Ovary (tissue), 9 donors: ENCODE results near the gene OR6N1. TPM values are rescaled to one million over a fixed set of nuclear protein-coding genes. Genes with fewer than 3 reads are reported as not detected.

Source experiments
- DNase-seq, 5 donors: peaks; one replicate each; pipeline ENCODE4 v3.0.0-alpha.2; 2019 to 2020
- H3K27ac ChIP-seq, 2 donors: fragments of 200-600 bp; one replicate each; pipeline versions ENCODE4 v1.5.1 to v1.8.0; 2019 to 2022
- H3K27me3 ChIP-seq: fragments of 200-600 bp; one replicate; pipeline ENCODE4 v1.8.0; 2022
- H3K36me3 ChIP-seq: fragments of 200-600 bp; sonication (generic); one replicate; pipeline ENCODE4 v1.5.1; 2019
- H3K4me1 ChIP-seq: one replicate; pipeline ENCODE4 v1.8.1; 2013; ENCODE audit warnings: mild to moderate bottlenecking, moderate library complexity; ENCODE audit not compliant: insufficient read depth
- H3K4me3 ChIP-seq: fragments of 200-600 bp; sonication (generic); one replicate; pipeline ENCODE4 v1.5.1; 2017
- H3K9me3 ChIP-seq, 2 donors: fragments of 200-600 bp in 1 of 2; sonication (generic) in 1 of 2; one replicate each; pipeline versions ENCODE4 v1.5.1 to v1.8.1; 2013 to 2019; ENCODE audit warnings: mild to moderate bottlenecking in 1 of 2, moderate library complexity in 1 of 2
- EP300 ChIP-seq: sonication (generic); formaldehyde crosslinking; IDR thresholded peaks from one replicate; pipeline ENCODE4 v1.6.1; 2017; ENCODE audit warnings: antibody characterized with exemption
- POLR2A ChIP-seq: fragments of 450-650 bp; IDR thresholded peaks from one replicate; pipeline ENCODE4 v1.6.1; 2017; ENCODE audit warnings: antibody characterized with exemption, mild to moderate bottlenecking, moderate library complexity
- WGBS, 3 donors: extraction: QIAGEN DNeasy Blood & Tissue Kit in 1 of 3; methylation state at CpG; one replicate each; pipeline versions ENCODE4 v1.1.5 to v1.1.7; 2013 to 2017; 5-methylcytosine and 5-hydroxymethylcytosine counted together
- intact Hi-C, 4 donors: fragments of 100-400 bp; cut with DNase I; formaldehyde crosslinking; loops; one replicate each; pipeline versions ENCODE4 v1.11.0 to v1.15.1; 2022 to 2023
- polyA plus RNA-seq, 2 donors: library from polyadenylated mRNA; stranded (reverse); fragments of 200-250 nt in 1 of 2; fragments of 350-450 nt in 1 of 2; fragmentation: Illumina TruSeq in 1 of 2; extraction: RNeasy Lipid Tissue Mini Kit (QIAGEN cat#74804) in 1 of 2; gene quantifications; one replicate each; pipeline ENCODE4 v1.2.3, GENCODE V29; 2013 to 2014
- total RNA-seq, 7 donors: library from RNA; depleted of rRNA in 2 of 7; stranded (reverse); fragments of >200 nt in 2 of 7; fragmentation: NEBNext Ultra II Directional in 3 of 7; extraction: Animal tissue kit (Norgen Biotek cat#: 25700) in 3 of 7; gene quantifications; one replicate each; pipeline versions ENCODE4 v1.1.0 to v1.2.4, GENCODE V29; 2016 to 2023
- TF ChIP-seq, protein P1 (sequence below), 3 donors: fragments of 450-650 bp in 2 of 3; fragments of 200-600 bp in 1 of 3; IDR thresholded peaks; one replicate each; pipeline versions ENCODE4 v1.5.1 to v1.8.0; 2016 to 2022; ENCODE audit warnings: antibody characterized with exemption in 3 of 3, mild to moderate bottlenecking in 1 of 3
- donor health status: DM: no; HTN: no; CAD: no; lungs with moderate emphysema.
- donor health status: DM: no; HTN: no; CAD: no.
- donor health status: Bipolar disorder and iron deficiency.
- donor health status: DM: yes; HTN: yes; CAD: no.
- donor health status: DM: no; HTN: no; CAD: no.
- donor health status: DM: yes; HTN: yes; CAD: no.

OR6N1 gene
- total and polyA plus RNA-seq, 9 donors = not detected

DNA sequence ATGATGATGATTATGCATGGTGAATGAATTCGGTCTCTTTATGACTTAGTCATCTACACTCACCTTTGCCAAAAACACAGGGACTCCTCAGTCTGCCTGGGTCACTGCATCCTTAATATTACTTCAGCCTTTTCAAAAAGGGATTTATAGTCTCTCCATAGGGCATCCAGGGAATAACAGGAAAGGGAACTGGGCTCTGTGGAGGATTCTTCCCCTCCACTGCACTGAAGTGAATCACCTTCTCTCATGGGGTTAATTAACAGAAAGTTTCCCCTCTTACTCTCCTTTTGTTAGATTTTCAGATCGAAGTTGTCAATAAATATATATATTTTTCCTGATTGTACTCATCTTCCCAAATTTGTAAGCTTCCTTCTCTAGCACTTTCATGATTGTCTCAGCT, 51.4 kb downstream of the OR6N1 start, which contains the start of gene OR6K3:
Gene OR6K3 (minus strand): TSS at position 101 of the 400 bp plus-strand sequence. CDS start 2,605 bp downstream, outside the sequence.
- Histone ChIP-seq H3K36me3 (no peaks in the 10 kb centered on the region), H3K9me3 (no peaks in the 10 kb centered on the region), H3K4me1 (no peaks in the 10 kb centered on the region), H3K27me3 (no peaks in the 10 kb centered on the region), H3K27ac (no peak within 1 kb of the TSS), H3K4me3 (no peak within 1 kb of the TSS)
- no peak for TF ChIP-seq POLR2A
- TF ChIP-seq, protein P1, sequence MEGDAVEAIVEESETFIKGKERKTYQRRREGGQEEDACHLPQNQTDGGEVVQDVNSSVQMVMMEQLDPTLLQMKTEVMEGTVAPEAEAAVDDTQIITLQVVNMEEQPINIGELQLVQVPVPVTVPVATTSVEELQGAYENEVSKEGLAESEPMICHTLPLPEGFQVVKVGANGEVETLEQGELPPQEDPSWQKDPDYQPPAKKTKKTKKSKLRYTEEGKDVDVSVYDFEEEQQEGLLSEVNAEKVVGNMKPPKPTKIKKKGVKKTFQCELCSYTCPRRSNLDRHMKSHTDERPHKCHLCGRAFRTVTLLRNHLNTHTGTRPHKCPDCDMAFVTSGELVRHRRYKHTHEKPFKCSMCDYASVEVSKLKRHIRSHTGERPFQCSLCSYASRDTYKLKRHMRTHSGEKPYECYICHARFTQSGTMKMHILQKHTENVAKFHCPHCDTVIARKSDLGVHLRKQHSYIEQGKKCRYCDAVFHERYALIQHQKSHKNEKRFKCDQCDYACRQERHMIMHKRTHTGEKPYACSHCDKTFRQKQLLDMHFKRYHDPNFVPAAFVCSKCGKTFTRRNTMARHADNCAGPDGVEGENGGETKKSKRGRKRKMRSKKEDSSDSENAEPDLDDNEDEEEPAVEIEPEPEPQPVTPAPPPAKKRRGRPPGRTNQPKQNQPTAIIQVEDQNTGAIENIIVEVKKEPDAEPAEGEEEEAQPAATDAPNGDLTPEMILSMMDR (IDR thresholded peaks at IDR 0.05) = no peak
- no peak for TF ChIP-seq EP300
- 78 to 81% (median 80%) methylated on average over 2 of the region's 2 CpGs for WGBS, 3 donors
- intact Hi-C loops = no loop called here
- no peak for DNase-seq

DNA sequence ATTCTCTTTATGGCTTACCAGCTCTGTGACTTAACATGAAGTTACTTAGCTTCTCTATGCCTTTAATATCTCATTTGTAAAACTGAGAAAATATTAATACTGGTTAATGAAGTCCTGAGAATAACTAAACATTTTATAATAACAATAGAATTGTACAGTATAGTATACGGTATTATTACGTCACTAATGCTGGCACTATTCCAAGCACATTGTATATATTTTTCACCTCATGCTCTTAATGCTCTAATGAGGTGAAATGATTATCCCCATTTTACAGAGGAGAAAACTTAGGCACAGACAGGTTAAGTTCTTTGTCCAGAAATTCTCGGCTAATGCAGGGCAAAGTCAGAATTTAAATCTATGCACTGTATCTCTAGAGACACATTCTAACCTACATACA, 52.3 kb downstream of the OR6N1 start:
- no peaks in the 10 kb centered on the region for H3K27me3 ChIP-seq
- no peak for DNase-seq
- no peak overlapping the region for H3K4me3 ChIP-seq
- intact Hi-C loops = no loop called here
- H3K36me3 ChIP-seq = no peaks in the 10 kb centered on the region
- no peaks in the 10 kb centered on the region for H3K9me3 ChIP-seq
- H3K4me1 ChIP-seq = no peaks in the 10 kb centered on the region
- 70 to 76% (median 70%) methylated on average over 3 of the region's 3 CpGs for WGBS, 3 donors
- H3K27ac ChIP-seq = no peak overlapping the region
- TF ChIP-seq, protein P1 (IDR thresholded peaks at IDR 0.05) = no peak
- TF ChIP-seq POLR2A (no peak), EP300 (no peak)

DNA sequence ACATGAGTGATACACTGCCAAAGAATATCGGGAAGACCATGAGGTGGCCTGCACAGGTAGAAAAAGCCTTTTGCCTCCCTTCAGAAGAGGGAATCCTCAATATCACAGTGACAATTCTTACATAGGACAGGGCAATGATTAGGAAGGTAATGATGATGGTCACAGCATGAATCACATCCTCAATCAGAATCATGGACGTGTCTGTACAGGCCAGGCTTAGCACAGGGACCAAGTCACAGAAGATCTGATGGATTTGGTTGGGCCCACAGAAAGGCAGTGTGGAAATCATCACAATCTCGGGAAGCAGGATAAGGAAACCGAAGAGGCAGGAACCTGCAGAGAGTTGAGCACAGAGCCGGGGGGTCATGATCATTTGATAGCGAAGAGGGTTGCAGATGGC, 54.7 kb downstream of the OR6N1 start:
- Histone ChIP-seq H3K9me3 (no peaks in the 10 kb centered on the region), H3K4me3 (no peak overlapping the region), H3K27ac (no peak overlapping the region), H3K4me1 (no peaks in the 10 kb centered on the region), H3K27me3 (no peaks in the 10 kb centered on the region), H3K36me3 (no peaks in the 10 kb centered on the region)
- intact Hi-C loops = no loop called here
- 85 to 93% (median 90%) methylated on average over 6 of the region's 6 CpGs for WGBS, 3 donors
- DNase-seq = no peak
- TF ChIP-seq POLR2A = no peak
- TF ChIP-seq, protein P1 (IDR thresholded peaks at IDR 0.05) = no peak
- no peak for TF ChIP-seq EP300

DNA sequence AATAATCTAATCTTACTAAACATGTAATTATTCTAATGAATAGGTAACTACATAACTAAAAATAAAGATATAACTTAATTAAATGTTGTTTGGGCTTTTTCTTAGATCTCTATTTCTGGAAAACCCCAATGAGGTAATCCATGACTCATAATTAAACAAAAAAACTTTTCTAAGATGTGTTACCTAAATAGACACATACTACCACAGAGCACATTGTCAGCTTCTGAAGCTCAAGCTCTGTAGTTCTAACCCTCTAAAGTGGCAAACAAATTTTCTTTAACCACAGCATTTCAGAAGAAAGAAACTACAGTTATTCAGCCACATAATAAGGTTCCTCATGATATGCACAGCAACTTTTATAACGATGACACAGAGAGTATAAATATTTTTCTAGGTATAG, 55.7 kb downstream of the OR6N1 start:
- Histone ChIP-seq H3K4me3 (no peak overlapping the region), H3K27ac (no peak overlapping the region), H3K9me3 (no peaks in the 10 kb centered on the region), H3K4me1 (no peaks in the 10 kb centered on the region), H3K27me3 (no peaks in the 10 kb centered on the region), H3K36me3 (no peaks in the 10 kb centered on the region)
- DNase-seq = no peak
- intact Hi-C loops = no loop called here
- WGBS, 3 donors = 32 to 57% (median 44%) methylated on average over 1 of the region's 1 CpG
- TF ChIP-seq POLR2A = no peak
- no peak for TF ChIP-seq EP300
- TF ChIP-seq, protein P1 (IDR thresholded peaks at IDR 0.05) = no peak

DNA sequence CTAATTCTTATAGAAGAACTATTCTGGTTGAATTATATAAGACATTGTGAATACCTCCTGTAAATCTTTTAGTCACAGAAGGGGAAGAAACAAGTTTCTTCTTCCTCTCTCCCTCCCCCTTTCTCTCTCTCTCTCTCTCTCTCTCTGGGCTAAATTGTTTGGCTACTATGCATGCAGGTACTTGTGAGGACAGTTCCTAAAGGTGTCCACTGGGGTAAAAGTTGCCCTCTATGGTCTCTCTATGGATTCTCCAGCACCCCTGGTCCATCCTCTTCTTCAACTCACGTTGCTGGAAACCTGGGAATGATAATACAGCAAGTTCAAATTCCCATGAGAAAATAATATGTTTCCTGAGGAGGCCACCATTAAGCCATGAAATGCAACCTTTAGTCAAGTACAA, 57.2 kb downstream of the OR6N1 start:
- no peaks in the 10 kb centered on the region for H3K36me3 ChIP-seq
- no peaks in the 10 kb centered on the region for H3K4me1 ChIP-seq
- H3K9me3 ChIP-seq = no peaks in the 10 kb centered on the region
- 52 to 63% (median 53%) methylated on average over 1 of the region's 1 CpG for WGBS, 3 donors
- intact Hi-C loops = no loop called here
- H3K27ac ChIP-seq = no peak overlapping the region
- no peak overlapping the region for H3K4me3 ChIP-seq
- H3K27me3 ChIP-seq = no peaks in the 10 kb centered on the region
- TF ChIP-seq POLR2A (no peak), EP300 (no peak)
- TF ChIP-seq, protein P1 (IDR thresholded peaks at IDR 0.05) = no peak
- DNase-seq = no peak
